Left hindlimb (tissue), 1 donor: ENCODE data around the gene IFNL1.
"Not testable (repeated sequence)": the region's sequence is repeated elsewhere in the genome, so short reads cannot be mapped to it uniquely, and the experiment has no call there.

ENCODE experiments used
- DNase-seq: peaks from one replicate; pipeline ENCODE4 v3.0.0-alpha.2; 2018

The IFNL1 gene

GRCh38 chr19:39270036-39270871, 26.0 kb upstream of the IFNL1 start:
- no peak for DNase-seq

GRCh38 chr19:39273859-39274258, 22.3 kb upstream of the IFNL1 start:
- DNase-seq = not testable (repeated sequence)

- DNase-seq = no peak
These were observed 20.6 kb upstream of the IFNL1 start for GRCh38 chr19:39275578-39275977.

- DNase-seq = no peak
These were observed 19.5 kb upstream of the IFNL1 start for GRCh38 chr19:39276740-39277139.

- no peak for DNase-seq
These were observed 18.6 kb upstream of the IFNL1 start for GRCh38 chr19:39277598-39277997.

- no peak for DNase-seq
These were observed 14.2 kb upstream of the IFNL1 start for GRCh38 chr19:39282021-39282420.

GRCh38 chr19:39284032-39284431, 12.2 kb upstream of the IFNL1 start:
- DNase-seq = no peak

- DNase-seq = no peak
These were observed 2.8 kb upstream of the IFNL1 start for GRCh38 chr19:39293394-39293793.

GRCh38 chr19:39296906-39297305, 699 bp downstream of the IFNL1 start:
- no peak for DNase-seq

GRCh38 chr19:39297931-39298634, 1.9 kb downstream of the IFNL1 start:
- DNase-seq = no peak

GRCh38 chr19:39299404-39299803, 3.2 kb downstream of the IFNL1 start:
- DNase-seq = no peak

- DNase-seq = no peak
These were observed 3.6 kb downstream of the IFNL1 start for GRCh38 chr19:39299832-39300231.

- DNase-seq = no peak
These were observed 4.8 kb downstream of the IFNL1 start for GRCh38 chr19:39301021-39301420.

- DNase-seq = no peak
These were observed 5.4 kb downstream of the IFNL1 start for GRCh38 chr19:39301562-39301961.

- no peak for DNase-seq
These were observed 7.4 kb downstream of the IFNL1 start for GRCh38 chr19:39303373-39304184.

GRCh38 chr19:39304185-39304513, 7.9 kb downstream of the IFNL1 start:
- no peak for DNase-seq

- DNase-seq = no peak
These were observed 8.7 kb downstream of the IFNL1 start for GRCh38 chr19:39304701-39305571.

- DNase-seq = no peak
These were observed 9.9 kb downstream of the IFNL1 start for GRCh38 chr19:39306075-39306474.

GRCh38 chr19:39307046-39307821, 11.0 kb downstream of the IFNL1 start:
- no peak for DNase-seq

- DNase-seq = no peak
These were observed 11.8 kb downstream of the IFNL1 start for GRCh38 chr19:39307822-39308530.
